ENCODE measurements around the gene PSMA2.

DNA sequence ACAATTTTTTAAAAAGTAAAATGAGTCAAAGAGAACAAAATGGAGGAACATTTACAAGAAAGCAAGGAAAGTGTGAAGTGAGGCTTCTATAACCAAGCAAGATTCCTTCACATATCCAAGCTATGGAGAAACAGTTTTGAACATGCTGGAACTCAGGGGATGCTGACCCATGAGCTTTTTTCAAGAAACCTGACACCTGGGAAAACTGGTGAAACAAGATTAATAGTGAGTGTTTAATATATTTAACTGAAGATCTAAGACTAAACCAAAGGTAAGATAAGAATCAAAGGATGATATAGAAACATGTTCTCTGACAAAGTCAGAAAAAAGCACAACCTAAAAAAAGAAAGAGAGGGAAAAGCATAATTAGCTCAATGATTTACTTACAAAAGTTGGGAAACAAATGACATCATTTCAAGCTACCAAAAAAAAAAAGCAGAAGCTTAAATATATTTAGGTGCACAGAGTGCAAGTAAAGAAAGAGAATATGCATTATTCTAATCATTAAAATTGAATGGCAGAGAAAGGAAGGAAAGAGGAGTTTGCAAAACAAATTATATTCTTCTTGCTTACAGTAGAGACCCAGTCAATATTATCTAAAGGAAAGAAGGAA, 45.0 kb downstream of the PSMA2 start:
- TF ChIP-seq, protein P1, sequence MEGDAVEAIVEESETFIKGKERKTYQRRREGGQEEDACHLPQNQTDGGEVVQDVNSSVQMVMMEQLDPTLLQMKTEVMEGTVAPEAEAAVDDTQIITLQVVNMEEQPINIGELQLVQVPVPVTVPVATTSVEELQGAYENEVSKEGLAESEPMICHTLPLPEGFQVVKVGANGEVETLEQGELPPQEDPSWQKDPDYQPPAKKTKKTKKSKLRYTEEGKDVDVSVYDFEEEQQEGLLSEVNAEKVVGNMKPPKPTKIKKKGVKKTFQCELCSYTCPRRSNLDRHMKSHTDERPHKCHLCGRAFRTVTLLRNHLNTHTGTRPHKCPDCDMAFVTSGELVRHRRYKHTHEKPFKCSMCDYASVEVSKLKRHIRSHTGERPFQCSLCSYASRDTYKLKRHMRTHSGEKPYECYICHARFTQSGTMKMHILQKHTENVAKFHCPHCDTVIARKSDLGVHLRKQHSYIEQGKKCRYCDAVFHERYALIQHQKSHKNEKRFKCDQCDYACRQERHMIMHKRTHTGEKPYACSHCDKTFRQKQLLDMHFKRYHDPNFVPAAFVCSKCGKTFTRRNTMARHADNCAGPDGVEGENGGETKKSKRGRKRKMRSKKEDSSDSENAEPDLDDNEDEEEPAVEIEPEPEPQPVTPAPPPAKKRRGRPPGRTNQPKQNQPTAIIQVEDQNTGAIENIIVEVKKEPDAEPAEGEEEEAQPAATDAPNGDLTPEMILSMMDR (IDR thresholded peaks at IDR 0.05): no peak
- TF ChIP-seq ZFX (IDR thresholded peaks at IDR 0.05; ENCODE audit: borderline replicate concordance): no peak
